ENCODE measurements around the gene CCR4.

- TF ChIP-seq POLR2A (IDR thresholded peaks at IDR 0.05) (no peak), CTCF (IDR thresholded peaks at IDR 0.05 in 8 of 11, conservative IDR thresholded peaks at IDR 0.05 in 3 of 11) (no peak), POLR2AphosphoS5 (IDR thresholded peaks at IDR 0.05) (no peak)
Measured at GRCh38 chr3:32912046-32912445, 39.4 kb upstream of the CCR4 start.
